ENCODE measurements around the gene SPPL3.
"Not testable (repeated sequence)": the region's sequence is repeated elsewhere in the genome, so short reads cannot be mapped to it uniquely, and the experiment has no call there.

SPPL3 gene

DNA sequence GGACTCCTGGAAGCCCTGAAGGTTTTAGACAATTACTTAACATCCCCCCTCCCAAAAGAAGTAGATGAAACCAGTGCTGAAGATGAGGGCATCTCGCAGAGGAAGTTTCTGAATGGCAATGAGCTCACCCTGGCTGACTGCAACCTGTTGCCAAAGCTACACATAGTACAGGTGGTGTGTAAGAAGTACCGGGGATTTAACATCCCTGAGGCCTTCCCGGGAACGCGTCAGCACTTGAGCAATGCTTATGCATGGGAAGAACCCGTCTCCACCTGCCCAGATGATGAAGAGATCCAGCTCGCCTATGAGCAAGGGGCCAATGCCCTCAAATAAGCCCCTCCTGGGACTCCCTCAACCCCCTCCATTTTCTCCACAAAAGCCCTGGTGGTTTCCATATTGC is 10.6 kb upstream of the SPPL3 start:
- Histone ChIP-seq H3K4me1 (ENCODE audit: insufficient read depth, low read length) (no peaks in the 10 kb centered on the region), H3K4me3 (ENCODE audit: low read length) (no peak overlapping the region), H3K27ac (ENCODE audit: low read length) (no peak overlapping the region), H3K9me3 (ENCODE audit: insufficient read depth, low read depth, low read length) (no peaks in the 10 kb centered on the region), H3K27me3 (ENCODE audit: insufficient read depth, low read length) (no peaks in the 10 kb centered on the region), H3K9ac (ENCODE audit: low read depth, low read length) (no peak overlapping the region), H3K36me3 (ENCODE audit: insufficient read depth, low read depth, low read length) (no peaks in the 10 kb centered on the region)

GRCh38 chr12:120909633-120910298 is 5.6 kb upstream of the SPPL3 start:
- H3K27me3 ChIP-seq (ENCODE audit: insufficient read depth, low read length), result no peaks in the 10 kb centered on the region
- no peaks in the 10 kb centered on the region for H3K9me3 ChIP-seq (ENCODE audit: insufficient read depth, low read depth, low read length)
- H3K4me3 ChIP-seq (ENCODE audit: low read length), result no peak overlapping the region
- no peaks in the 10 kb centered on the region for H3K4me1 ChIP-seq (ENCODE audit: insufficient read depth, low read length)
- no peak overlapping the region for H3K27ac ChIP-seq (ENCODE audit: low read length)
- no peaks in the 10 kb centered on the region for H3K36me3 ChIP-seq (ENCODE audit: insufficient read depth, low read depth, low read length)
- no peak overlapping the region for H3K9ac ChIP-seq (ENCODE audit: low read depth, low read length)

- H3K27me3 ChIP-seq (ENCODE audit: insufficient read depth, low read length), result no peaks in the 10 kb centered on the region
- no peak overlapping the region for H3K27ac ChIP-seq (ENCODE audit: low read length)
- H3K9ac ChIP-seq (ENCODE audit: low read depth, low read length), result no peak overlapping the region
- H3K4me3 ChIP-seq (ENCODE audit: low read length), result no peak overlapping the region
- 0 out of 2 replicates have a peak, but pooled peaks cover 5% of the 10 kb centered on the region for H3K4me1 ChIP-seq (ENCODE audit: insufficient read depth, low read length)
- H3K36me3 ChIP-seq (ENCODE audit: insufficient read depth, low read depth, low read length), result no peaks in the 10 kb centered on the region
- H3K9me3 ChIP-seq (ENCODE audit: insufficient read depth, low read depth, low read length), result no peaks in the 10 kb centered on the region
Observed at GRCh38 chr12:120905856-120906384, 1.8 kb upstream of the SPPL3 start.

GRCh38 chr12:120903412-120904196 is 554 bp downstream of the SPPL3 start:
- 0 out of 2 replicates have a peak, but pooled peaks cover 5% of the 10 kb centered on the region for H3K4me1 ChIP-seq (ENCODE audit: insufficient read depth, low read length)
- no peaks in the 10 kb centered on the region for H3K27me3 ChIP-seq (ENCODE audit: insufficient read depth, low read length)
- H3K9me3 ChIP-seq (ENCODE audit: insufficient read depth, low read depth, low read length), result no peaks in the 10 kb centered on the region
- peak overlapping the region; percentile 96 for H3K4me3 ChIP-seq (ENCODE audit: low read length)
- peak overlapping the region; percentile 82 for H3K9ac ChIP-seq (ENCODE audit: low read depth, low read length)
- H3K36me3 ChIP-seq (ENCODE audit: insufficient read depth, low read depth, low read length), result no peaks in the 10 kb centered on the region
- H3K27ac ChIP-seq (ENCODE audit: low read length), result no peak overlapping the region

- Histone ChIP-seq H3K27ac (ENCODE audit: low read length) (no peak overlapping the region), H3K9ac (ENCODE audit: low read depth, low read length) (peak overlapping the region; percentile 82), H3K4me1 (ENCODE audit: insufficient read depth, low read length) (0 out of 2 replicates have a peak, but pooled peaks cover 5% of the 10 kb centered on the region)
Observed at GRCh38 chr12:120902846-120903411, 1.2 kb downstream of the SPPL3 start.

GRCh38 chr12:120901818-120902217 is 2.3 kb downstream of the SPPL3 start:
- Histone ChIP-seq H3K36me3 (ENCODE audit: insufficient read depth, low read depth, low read length) (no peaks in the 10 kb centered on the region), H3K9ac (ENCODE audit: low read depth, low read length) (no peak overlapping the region), H3K27ac (ENCODE audit: low read length) (no peak overlapping the region), H3K4me3 (ENCODE audit: low read length) (no peak overlapping the region), H3K4me1 (ENCODE audit: insufficient read depth, low read length) (0 out of 2 replicates have a peak, but pooled peaks cover 5% of the 10 kb centered on the region), H3K9me3 (ENCODE audit: insufficient read depth, low read depth, low read length) (no peaks in the 10 kb centered on the region), H3K27me3 (ENCODE audit: insufficient read depth, low read length) (no peaks in the 10 kb centered on the region)

More at GRCh38 chr12:120902846-120903411, 1.2 kb downstream of the SPPL3 start:
- H3K9me3 ChIP-seq (ENCODE audit: insufficient read depth, low read depth, low read length), result no peaks in the 10 kb centered on the region
- H3K36me3 ChIP-seq (ENCODE audit: insufficient read depth, low read depth, low read length), result no peaks in the 10 kb centered on the region
- no peaks in the 10 kb centered on the region for H3K27me3 ChIP-seq (ENCODE audit: insufficient read depth, low read length)
- H3K4me3 ChIP-seq (ENCODE audit: low read length), result peak overlapping the region; percentile 96

GRCh38 chr12:120901101-120901500 is 3.1 kb downstream of the SPPL3 start:
- H3K4me1 ChIP-seq (ENCODE audit: insufficient read depth, low read length); H3K27ac ChIP-seq (ENCODE audit: low read length); H3K4me3 ChIP-seq (ENCODE audit: low read length); H3K9ac ChIP-seq (ENCODE audit: low read depth, low read length); H3K36me3 ChIP-seq (ENCODE audit: insufficient read depth, low read depth, low read length); H3K27me3 ChIP-seq (ENCODE audit: insufficient read depth, low read length); H3K9me3 ChIP-seq (ENCODE audit: insufficient read depth, low read depth, low read length): not testable (repeated sequence)

DNA sequence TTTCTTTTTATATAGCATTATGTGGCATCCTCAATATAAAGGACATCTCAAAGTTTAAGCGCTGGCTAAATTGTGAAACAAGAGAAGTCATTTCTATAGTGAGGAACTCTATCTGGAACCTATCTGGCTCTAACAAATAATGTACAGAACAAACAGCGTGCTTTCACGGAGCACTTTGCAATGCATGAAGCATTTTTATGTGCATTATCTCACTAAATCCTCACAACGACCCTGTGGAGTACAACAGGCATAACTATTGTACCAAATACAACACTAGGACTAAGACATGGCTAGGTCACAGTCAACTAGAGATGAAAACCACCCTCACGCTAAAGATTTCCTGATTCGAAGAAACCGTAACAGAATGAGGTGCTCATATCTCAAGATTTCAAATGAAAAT is 8.6 kb downstream of the SPPL3 start:
- Histone ChIP-seq H3K4me3 (ENCODE audit: low read length) (no peak overlapping the region), H3K9me3 (ENCODE audit: insufficient read depth, low read depth, low read length) (no peaks in the 10 kb centered on the region), H3K36me3 (ENCODE audit: insufficient read depth, low read depth, low read length) (no peaks in the 10 kb centered on the region), H3K9ac (ENCODE audit: low read depth, low read length) (no peak overlapping the region), H3K27me3 (ENCODE audit: insufficient read depth, low read length) (no peaks in the 10 kb centered on the region), H3K27ac (ENCODE audit: low read length) (no peak overlapping the region), H3K4me1 (ENCODE audit: insufficient read depth, low read length) (peaks cover 4% of the 10 kb centered on the region; the same call in 1 of the 2 replicates)

DNA sequence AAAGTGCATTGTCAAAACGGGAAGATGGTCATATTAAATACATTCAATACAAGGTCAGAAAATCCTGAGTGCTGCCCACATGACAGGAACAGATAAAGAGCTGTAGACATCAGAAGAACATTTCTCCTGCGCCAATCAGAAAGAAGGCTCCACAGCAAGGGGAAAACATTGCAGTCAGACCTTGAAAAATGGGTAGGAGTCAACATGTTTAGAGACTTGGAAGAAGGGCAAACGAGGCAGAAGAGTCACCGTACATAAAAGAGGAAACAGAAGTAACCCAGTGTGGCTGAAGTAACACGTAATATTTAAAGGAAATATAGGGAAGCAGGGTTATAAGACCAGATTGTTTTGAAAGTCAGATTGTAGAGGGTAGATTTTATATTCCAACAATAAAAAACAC is 11.9 kb downstream of the SPPL3 start:
- Histone ChIP-seq H3K9ac (ENCODE audit: low read depth, low read length) (no peak overlapping the region), H3K4me1 (ENCODE audit: insufficient read depth, low read length) (peaks cover 4% of the 10 kb centered on the region; the same call in 1 of the 2 replicates), H3K36me3 (ENCODE audit: insufficient read depth, low read depth, low read length) (no peaks in the 10 kb centered on the region), H3K27ac (ENCODE audit: low read length) (no peak overlapping the region), H3K9me3 (ENCODE audit: insufficient read depth, low read depth, low read length) (no peaks in the 10 kb centered on the region), H3K27me3 (ENCODE audit: insufficient read depth, low read length) (no peaks in the 10 kb centered on the region), H3K4me3 (ENCODE audit: low read length) (no peak overlapping the region)

DNA sequence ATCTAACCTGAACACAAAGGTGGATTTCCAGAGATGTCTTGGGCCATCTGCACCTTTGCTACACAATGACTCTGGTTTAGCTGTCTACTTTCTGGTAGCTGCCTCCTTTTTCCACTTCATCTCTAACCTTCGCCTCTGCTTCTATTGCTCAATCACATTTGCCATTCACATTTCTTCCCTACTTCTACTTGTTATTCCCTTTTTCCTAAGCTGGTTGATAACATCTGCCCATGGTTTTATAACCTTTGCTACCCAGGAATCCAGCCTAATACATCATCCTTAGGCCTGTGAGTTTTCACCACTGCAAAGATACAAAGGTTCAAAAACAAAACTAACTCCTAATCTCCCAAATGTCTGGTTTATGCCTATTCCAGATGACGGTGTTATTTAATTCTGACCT is 13.2 kb downstream of the SPPL3 start:
- H3K9ac ChIP-seq (ENCODE audit: low read depth, low read length), result no peak overlapping the region
- no peak overlapping the region for H3K4me3 ChIP-seq (ENCODE audit: low read length)
- no peaks in the 10 kb centered on the region for H3K27me3 ChIP-seq (ENCODE audit: insufficient read depth, low read length)
- H3K4me1 ChIP-seq (ENCODE audit: insufficient read depth, low read length), result peaks cover 4% of the 10 kb centered on the region; the same call in 1 of the 2 replicates
- H3K36me3 ChIP-seq (ENCODE audit: insufficient read depth, low read depth, low read length), result no peaks in the 10 kb centered on the region
- H3K9me3 ChIP-seq (ENCODE audit: insufficient read depth, low read depth, low read length), result no peaks in the 10 kb centered on the region
- no peak overlapping the region for H3K27ac ChIP-seq (ENCODE audit: low read length)

- Histone ChIP-seq H3K9me3 (ENCODE audit: insufficient read depth, low read depth, low read length) (no peaks in the 10 kb centered on the region), H3K36me3 (ENCODE audit: insufficient read depth, low read depth, low read length) (no peaks in the 10 kb centered on the region), H3K4me3 (ENCODE audit: low read length) (no peak overlapping the region), H3K27ac (ENCODE audit: low read length) (no peak overlapping the region), H3K9ac (ENCODE audit: low read depth, low read length) (no peak overlapping the region), H3K27me3 (ENCODE audit: insufficient read depth, low read length) (no peaks in the 10 kb centered on the region), H3K4me1 (ENCODE audit: insufficient read depth, low read length) (peaks cover 4% of the 10 kb centered on the region; the same call in 1 of the 2 replicates)
Observed at GRCh38 chr12:120887253-120888043, 16.7 kb downstream of the SPPL3 start.
